Gastrocnemius medialis (tissue), 4 donors: ENCODE measurements around the gene LRRC8E.

Source experiments
- POLR2A ChIP-seq, 2 donors: fragments of 450-650 bp; IDR thresholded peaks; one replicate each; pipeline ENCODE4 v1.6.1; 2017; ENCODE audit warnings: antibody characterized with exemption in 2 of 2, mild to moderate bottlenecking in 2 of 2, moderate library complexity in 2 of 2
- TF ChIP-seq, protein P1 (sequence below), 5 experiments: fragments of 450-650 bp in 3 of 5; fragments of 200-600 bp in 2 of 5; sonication (generic) in 2 of 5; IDR thresholded peaks in 4 of 5; conservative IDR thresholded peaks in 1 of 5; 1 replicate in 4 of 5; 2 replicates in 1 of 5; pipeline ENCODE4 v1.5.1; 2016 to 2019; ENCODE audit warnings: antibody characterized with exemption in 5 of 5, mild to moderate bottlenecking in 3 of 5, moderate library complexity in 3 of 5

- TF ChIP-seq, protein P1, sequence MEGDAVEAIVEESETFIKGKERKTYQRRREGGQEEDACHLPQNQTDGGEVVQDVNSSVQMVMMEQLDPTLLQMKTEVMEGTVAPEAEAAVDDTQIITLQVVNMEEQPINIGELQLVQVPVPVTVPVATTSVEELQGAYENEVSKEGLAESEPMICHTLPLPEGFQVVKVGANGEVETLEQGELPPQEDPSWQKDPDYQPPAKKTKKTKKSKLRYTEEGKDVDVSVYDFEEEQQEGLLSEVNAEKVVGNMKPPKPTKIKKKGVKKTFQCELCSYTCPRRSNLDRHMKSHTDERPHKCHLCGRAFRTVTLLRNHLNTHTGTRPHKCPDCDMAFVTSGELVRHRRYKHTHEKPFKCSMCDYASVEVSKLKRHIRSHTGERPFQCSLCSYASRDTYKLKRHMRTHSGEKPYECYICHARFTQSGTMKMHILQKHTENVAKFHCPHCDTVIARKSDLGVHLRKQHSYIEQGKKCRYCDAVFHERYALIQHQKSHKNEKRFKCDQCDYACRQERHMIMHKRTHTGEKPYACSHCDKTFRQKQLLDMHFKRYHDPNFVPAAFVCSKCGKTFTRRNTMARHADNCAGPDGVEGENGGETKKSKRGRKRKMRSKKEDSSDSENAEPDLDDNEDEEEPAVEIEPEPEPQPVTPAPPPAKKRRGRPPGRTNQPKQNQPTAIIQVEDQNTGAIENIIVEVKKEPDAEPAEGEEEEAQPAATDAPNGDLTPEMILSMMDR (IDR thresholded peaks at IDR 0.05 in 4 of 5, conservative IDR thresholded peaks at IDR 0.05 in 1 of 5) = no peak
- TF ChIP-seq POLR2A (IDR thresholded peaks at IDR 0.05) = no peak
Observed at GRCh38 chr19:7849631-7849999, 38.7 kb upstream of the LRRC8E start.
